HG03159 (cell line): ENCODE data around the gene PDE4C.

Experiments used
- ATAC-seq: cut with Tn5 transposase; IDR thresholded peaks from one replicate; pipeline ENCODE4 v1.9.1; 2021; ENCODE audit warnings: mild to moderate bottlenecking, moderate library complexity; ENCODE audit not compliant: unreplicated experiment

The PDE4C gene

DNA sequence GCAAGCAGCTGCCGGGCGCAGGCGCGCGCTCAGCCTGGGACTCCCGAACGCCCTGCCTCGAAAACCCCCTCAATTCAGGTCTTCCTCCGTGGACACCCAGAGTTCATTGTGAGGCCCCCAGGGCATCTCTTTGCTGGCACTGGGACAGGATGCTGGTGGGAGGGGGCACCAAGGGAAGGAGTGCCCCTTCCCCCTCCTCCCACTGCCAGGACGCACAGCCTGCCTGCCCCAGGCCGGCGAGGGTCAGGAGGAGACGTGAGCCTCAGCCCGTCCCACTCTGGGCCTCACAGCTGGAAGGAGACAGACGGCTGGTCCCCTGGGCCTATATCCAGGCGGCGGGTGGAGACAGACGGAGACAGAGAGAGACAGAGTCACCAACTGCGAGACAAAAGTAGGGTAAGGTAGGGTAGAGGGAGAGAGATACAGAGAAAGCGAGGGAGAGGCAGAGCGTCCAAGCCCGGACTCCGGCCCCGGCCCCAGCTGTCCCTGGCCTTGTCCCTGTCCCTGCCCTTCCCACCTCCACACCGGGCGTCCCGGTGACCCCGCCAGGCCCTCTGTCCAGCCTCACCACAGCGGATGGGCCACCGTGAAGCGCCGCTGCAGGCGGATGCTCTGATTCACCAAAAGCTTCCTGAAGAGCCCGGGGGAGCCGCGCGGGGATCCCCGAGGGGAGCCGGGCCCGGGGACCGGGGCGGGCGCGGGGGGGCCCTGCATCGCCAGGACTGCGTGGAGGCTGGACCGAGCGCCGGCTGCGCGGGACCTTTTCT is at the start of gene PDE4C:
PDE4C (minus strand) TSS at position 737 of the 767 bp plus-strand sequence; CDS start at position 714, 23 bp downstream.
- no peak for ATAC-seq

DNA sequence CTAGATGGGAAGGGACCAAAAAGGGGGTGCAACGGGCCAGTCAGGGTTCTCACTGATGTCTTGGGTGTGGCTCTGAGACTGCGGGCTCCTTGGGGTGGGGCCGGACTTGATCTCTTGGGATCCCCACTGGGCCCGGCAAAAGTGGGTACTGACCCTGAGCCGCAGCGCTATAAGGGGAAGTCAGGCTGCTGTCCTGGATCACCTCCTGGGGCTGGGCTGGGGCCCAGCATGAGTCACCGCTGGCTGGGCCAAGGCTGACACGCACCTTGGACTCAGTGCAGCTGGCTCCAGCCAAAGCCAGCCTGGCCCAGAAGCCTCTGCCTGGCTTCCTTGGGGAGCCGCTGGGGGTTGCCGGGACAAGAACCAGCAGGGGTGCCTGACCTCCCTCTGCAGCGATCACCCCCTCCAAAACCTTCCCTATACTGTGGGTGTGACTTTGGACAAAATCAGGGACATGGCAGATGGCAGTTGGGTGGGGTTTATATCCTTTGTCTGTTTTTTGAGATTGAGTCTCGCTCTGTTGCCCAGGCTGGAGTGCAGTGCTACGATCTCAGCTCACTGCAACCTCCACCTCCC is 48.6 kb upstream of the PDE4C start:
- no peak for ATAC-seq

DNA sequence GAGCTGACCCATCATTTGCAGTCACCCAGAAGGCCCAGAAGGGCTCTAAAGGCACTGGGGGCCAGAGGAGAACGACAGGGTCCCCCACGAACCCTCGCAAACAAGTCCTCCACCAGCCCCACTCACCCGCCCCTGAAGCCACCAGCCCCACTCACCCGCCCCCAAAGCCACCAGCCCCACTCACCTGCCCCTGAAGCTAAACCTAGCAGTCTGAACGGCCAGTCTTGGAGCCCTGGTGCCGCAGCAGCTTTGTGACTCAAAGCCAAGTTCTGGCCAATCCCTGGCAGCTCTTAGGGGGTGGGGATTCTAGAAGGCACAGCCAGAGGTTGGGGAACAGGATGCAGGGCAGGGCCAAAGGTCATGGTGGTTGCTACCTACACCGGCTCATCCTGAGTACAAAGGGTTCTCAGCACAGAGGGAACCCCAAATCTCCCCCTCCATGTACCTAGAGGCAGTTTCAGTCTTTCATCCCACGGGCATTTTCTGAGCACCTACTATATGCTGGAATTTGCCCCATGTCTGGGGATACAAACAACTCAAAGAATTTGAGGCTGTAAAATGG is 48.1 kb upstream of the PDE4C start, which contains the start of gene IQCN:
IQCN (minus strand) TSS at position 234 of the 562 bp plus-strand sequence. CDS start 4,974 bp downstream, outside the sequence.
- no peak for ATAC-seq

- no peak for ATAC-seq
These were observed 47.5 kb upstream of the PDE4C start for GRCh38 chr19:18273561-18274218.

DNA sequence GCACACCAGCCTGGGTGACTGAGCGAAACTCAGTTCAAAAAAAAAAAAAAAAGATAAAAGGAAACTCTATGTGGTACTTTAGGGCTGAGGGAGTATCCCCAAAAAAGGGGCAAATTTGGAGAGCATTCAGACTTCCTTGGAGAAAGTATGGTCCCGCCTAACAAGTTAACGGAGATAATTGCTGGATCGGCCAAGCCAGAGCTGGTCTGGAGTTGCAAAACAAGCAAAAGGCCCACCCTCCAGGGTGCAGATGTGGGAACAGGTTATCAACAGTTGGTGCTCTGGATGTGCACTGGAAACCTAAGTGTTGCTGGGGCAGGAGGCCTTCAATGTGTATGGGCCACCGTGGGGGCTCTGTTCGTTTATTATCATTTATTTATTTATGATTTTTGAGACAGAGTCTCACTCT is 45.2 kb upstream of the PDE4C start:
- ATAC-seq, result no peak

GRCh38 chr19:18270326-18270725 is 44.1 kb upstream of the PDE4C start:
- ATAC-seq, result no peak

DNA sequence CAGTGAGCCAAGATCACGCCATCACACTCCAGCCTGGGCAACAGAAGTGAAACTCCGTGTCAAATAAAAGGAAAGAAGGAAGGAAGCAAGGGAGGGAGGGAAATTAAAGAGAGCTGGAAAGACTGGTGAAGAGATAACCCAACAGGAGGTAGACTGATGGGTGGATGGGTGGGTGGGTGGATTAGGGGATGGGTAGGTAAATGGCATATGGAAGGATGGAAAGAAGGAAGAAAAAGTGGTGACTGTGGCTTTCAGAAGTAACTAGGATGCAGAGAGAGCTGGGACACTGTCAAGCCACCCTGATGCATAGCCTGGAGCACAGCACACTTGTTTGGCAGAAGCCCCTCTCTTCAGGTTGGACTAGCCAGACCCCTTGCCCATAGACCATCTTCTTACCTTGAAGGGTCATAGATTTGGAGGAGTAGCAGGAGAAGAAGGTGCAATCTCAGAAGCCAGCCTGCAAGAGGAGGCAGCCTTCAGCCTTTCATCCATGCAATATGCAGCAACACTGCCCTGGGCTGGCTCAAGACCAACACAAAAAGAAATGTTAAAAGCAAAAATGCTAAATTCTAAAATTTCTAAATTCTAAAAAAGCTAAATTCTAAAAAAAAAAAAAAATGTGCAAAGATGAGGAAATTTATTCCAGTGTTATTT is 43.0 kb upstream of the PDE4C start:
- no peak for ATAC-seq

GRCh38 chr19:18266771-18267686 is 40.8 kb upstream of the PDE4C start:
- ATAC-seq, result no peak

DNA sequence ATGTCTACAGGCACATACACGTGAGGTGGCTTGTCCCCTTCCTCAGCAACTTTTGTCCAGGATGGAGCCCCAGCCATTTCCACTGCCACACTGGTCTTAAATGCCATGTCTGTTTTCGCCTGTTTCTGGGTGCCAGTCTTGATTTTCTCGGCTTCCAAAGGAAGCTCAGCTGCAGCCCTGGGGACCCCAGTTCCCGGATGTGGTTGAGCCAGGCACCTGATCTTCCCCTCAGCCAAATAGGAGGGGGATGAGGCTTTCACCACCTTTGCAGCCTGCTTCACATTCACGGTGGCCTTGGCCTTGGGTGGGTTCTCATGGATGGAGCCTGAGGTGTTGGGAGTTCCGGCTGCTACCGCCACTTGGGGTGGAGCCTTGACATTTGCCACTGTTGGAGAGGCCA is 39.3 kb upstream of the PDE4C start:
- ATAC-seq, result no peak

GRCh38 chr19:18264971-18265540 is 38.8 kb upstream of the PDE4C start:
- no peak for ATAC-seq

DNA sequence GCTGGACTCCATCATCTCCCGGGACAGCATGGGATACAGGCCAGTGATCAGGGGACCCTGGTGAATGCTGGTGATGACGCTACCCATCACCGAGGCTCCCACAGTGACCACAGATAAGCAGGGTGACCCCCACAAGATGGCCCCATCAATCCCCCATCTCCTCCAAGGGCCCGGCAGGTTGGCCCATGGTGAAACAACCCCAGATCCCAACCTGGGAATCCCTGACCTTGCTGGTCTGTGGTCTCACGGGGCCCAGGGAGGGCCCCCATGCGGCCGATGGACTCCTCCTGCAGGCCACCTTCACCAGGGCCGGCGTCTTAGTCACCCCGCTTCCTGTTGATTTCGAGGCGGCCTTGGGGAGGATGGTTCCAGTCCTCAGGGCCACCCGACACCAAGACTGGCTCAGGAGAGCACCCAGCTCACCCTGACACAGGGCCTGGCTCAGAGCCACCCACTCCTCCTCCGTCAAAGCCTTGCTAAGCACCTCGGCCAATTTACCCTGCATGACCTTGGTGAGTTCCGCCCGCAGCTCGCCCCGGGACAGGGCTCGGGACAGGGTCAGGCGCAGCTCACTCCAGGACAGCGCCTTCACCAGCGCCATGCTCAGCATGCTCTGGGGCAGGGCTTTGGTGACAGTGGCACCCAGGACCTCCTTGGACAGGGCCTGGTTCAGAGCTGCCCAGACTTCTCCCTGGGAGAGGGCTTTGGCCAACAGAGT is 38.1 kb upstream of the PDE4C start:
- ATAC-seq, result no peak

DNA sequence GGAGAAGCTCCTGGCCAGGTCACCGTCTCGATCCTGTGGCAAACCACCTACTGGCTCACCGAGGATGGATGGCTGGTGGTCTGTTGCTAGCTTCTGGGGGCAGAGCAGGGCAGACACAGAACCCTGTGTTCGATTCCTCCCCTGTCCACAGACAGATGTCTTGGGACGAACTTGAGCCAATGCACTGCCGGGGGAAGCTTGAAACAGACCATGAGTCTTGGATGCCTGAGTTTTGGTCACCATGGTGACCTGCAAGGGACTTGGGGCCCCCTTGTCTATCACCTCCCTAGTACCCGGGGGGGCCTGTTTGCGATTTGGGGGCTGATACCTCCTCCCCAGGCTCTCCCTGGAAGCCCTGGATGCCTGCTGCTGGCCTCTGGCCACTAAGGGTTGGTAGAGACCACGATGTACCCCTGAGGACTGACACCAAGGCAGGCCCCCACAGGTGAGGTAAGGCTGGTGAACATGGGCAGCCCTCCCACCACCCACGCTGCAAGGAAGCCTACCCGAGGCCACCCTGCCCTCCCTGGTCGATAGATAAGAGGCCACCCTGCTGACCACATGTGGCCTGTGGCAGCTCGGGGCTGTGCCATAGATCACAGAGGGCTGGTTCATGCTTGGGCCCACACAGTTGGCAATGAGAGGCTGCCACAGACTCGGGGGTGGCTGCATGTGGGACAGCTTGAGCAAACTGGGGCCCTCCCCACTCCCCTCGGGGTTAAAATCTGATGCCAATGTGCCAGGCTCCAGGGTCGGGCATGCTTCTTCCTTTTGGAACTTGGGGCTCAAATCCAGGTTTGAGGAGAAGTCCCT is 37.3 kb upstream of the PDE4C start:
- no peak for ATAC-seq

DNA sequence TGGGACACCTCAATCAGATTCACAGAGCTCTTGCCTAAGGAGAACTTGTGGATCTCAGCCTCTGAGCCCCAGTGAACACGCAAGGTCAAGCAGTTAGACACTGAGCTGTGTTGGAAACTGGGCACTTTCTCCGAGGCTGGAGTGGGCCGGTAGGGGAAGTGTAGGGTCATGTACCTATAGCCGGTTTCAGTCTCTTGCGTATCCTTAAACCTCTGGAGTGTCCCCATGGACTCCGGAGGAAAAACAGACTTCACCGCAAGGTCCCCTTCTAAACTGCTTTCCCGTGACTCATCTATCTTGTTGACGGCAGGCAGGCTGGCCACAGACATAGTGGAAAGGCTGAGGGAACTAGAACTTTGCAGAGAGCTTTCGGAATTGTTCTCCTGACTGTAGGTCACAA is 36.7 kb upstream of the PDE4C start:
- no peak for ATAC-seq

DNA sequence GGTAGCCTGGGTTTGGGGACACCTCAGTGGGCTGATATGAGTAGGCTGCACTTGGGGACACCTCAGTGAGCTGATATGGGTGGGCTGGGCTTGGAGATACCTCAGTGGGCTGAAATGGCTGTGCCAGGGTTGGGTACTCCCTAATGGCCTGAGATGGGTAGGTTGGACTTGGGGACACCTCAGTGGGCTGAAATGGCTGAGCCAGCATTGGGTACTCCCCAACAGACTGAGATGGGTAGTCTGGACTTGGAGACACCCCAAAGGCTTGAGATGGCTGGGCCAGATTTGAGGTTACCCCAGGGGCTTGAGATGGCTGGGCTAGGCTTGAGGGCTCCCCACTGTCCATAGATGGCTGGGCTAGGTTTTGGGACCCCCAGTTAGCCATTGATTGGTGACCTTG is 35.9 kb upstream of the PDE4C start:
- ATAC-seq, result no peak

DNA sequence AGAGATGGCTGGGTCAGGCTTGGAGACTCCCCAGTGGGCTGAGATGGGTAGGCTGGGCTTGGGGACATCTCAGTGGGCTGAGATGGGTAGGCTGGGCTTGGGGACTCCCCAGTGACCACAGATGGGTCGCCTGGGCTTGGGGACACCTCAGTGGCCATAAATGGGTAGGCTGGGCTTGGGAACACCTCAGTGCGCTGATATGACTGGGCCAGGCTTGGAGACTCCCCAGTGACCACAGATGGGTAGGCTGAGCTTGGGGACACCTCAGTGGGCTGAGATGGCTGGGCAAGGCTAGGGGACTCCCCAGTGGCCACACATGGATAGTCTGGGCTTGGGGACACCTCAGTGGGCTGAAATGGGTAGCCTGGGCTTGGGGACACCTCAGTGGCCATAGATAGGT is 35.2 kb upstream of the PDE4C start:
- no peak for ATAC-seq

DNA sequence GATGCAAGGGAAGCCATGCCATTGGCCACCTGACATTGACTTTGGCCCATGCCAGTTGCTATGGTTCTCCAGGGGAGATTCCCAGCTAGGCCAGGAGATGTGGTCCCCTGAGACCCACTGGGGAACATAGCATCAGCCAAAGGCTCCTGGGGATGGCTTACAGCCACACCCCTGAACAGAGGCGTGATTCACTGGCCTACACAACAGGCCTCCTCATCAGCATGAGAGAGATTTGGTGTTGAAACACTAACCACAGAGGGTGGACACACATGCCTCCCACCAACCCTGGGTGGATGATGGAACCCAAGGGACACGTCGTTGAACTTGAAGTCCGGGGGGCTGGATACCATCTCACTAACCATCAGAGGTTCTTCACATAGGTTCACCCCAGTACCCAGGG is 33.7 kb upstream of the PDE4C start:
- ATAC-seq, result no peak

GRCh38 chr19:18257503-18258470 is 31.5 kb upstream of the PDE4C start:
- no peak for ATAC-seq
